Peyer's patch (tissue), 4 donors: ENCODE results near the gene MYO1B.

Source experiments
- POLR2A ChIP-seq, 2 donors: fragments of 450-650 bp; IDR thresholded peaks; one replicate each; pipeline ENCODE4 v1.5.1; 2017; ENCODE audit warnings: antibody characterized with exemption in 2 of 2, mild to moderate bottlenecking in 2 of 2, moderate library complexity in 2 of 2
- TF ChIP-seq, protein P1 (sequence below), 6 experiments: fragments of 450-650 bp in 4 of 6; fragments of 200-600 bp in 2 of 6; sonication (generic) in 1 of 6; IDR thresholded peaks; one replicate each; pipeline ENCODE4 v1.5.1; 2017 to 2019; ENCODE audit warnings: antibody characterized with exemption in 6 of 6, mild to moderate bottlenecking in 3 of 6, moderate library complexity in 1 of 6

DNA sequence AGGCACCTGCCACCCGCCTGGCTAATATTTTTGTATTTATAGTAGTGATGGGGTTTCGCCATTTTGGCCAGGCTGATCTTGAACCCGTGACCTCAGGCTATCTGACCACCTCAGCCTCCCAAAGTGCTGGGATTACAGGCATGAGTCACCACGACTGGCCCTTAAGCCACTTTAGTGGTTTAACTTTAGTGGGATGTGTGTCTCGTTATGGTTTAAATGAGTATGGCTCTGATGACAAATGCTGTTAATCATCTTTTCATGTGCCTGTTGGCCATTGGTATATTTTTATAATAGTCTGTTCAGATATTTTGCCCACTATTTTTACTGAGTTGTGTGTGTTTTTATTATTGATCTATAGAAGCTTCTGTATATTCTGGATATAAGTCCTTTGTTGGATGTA lies 205.9 kb downstream of the MYO1B start:
- TF ChIP-seq, protein P1, sequence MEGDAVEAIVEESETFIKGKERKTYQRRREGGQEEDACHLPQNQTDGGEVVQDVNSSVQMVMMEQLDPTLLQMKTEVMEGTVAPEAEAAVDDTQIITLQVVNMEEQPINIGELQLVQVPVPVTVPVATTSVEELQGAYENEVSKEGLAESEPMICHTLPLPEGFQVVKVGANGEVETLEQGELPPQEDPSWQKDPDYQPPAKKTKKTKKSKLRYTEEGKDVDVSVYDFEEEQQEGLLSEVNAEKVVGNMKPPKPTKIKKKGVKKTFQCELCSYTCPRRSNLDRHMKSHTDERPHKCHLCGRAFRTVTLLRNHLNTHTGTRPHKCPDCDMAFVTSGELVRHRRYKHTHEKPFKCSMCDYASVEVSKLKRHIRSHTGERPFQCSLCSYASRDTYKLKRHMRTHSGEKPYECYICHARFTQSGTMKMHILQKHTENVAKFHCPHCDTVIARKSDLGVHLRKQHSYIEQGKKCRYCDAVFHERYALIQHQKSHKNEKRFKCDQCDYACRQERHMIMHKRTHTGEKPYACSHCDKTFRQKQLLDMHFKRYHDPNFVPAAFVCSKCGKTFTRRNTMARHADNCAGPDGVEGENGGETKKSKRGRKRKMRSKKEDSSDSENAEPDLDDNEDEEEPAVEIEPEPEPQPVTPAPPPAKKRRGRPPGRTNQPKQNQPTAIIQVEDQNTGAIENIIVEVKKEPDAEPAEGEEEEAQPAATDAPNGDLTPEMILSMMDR (IDR thresholded peaks at IDR 0.05), result no peak
- no peak for TF ChIP-seq POLR2A (IDR thresholded peaks at IDR 0.05)
